ENCODE data around the gene ISL2. TPM values are rescaled to one million over a fixed set of nuclear protein-coding genes. Genes with fewer than 3 reads are reported as not detected.
A peak's percentile ranks its signal among the peaks of the same experiment; 100 is the strongest.

ISL2 gene
- total RNA-seq, 2 donors from 2014 or later: 0.51 to 0.66 TPM

DNA sequence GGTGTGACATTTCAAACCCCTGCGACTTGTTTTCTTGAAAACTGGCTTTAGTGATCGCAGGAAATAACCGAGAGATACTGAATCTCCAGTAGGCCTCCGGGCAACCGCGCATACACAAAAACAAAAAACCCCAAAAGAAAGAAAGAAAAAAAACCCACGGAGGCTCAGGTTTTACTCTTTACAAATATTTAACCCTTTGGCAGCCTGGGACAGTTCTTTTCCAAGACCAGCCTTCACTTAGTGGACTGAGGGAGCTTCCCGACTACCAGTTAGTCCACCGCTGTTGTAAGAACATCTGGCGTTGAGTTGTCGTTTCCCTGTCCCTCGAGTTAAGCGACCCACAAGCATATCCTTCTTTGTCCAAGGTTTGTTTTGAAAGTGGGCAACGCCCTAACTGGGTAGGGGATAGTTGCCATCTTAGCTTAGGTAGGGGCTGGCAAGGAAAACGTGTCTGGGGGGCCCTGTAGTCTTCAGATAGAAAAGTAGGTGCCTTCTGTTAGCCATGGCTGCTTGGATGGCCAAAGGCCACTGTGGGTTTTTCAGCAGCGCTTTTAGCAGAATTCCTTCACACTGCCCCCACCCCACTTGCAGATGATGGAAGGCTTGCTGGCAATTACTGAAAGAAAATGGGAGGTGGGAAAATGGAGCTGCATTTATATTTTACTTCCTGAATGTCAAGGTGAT lies 6.9 kb downstream of the ISL2 start:
- no peak for DNase-seq
- no peak overlapping the region for H3K27ac Mint-ChIP-seq
- Histone ChIP-seq H3K9ac (ENCODE audit: extremely low read depth, low read length, poor library complexity, severe bottlenecking) (no peak overlapping the region), H3K36me3 (ENCODE audit: control insufficient read depth, insufficient read depth, low read length) (no peaks in the 10 kb centered on the region), H3K27me3 (ENCODE audit: control insufficient read depth, insufficient read depth, low read length, poor library complexity, severe bottlenecking) (peaks cover 100% of the 10 kb centered on the region), H3K27ac (ENCODE audit: low read depth, low read length) (no peak overlapping the region), H3K9me3 (ENCODE audit: control insufficient read depth, low read length) (no peaks in the 10 kb centered on the region), H3K4me1 (ENCODE audit: control insufficient read depth, insufficient read depth, low read length) (peaks cover 3% of the 10 kb centered on the region), H3K4me3 (ENCODE audit: low read length) (no peak overlapping the region)
- H3K27me3 Mint-ChIP-seq (ENCODE audit: insufficient read depth): peaks cover 92% of the 10 kb centered on the region
- 4 to 13% methylated on average over 7 to 16 of the region's 16 CpGs for WGBS, 2 experiments (ENCODE audit: insufficient coverage in 1 of 2, insufficient read length in 1 of 2)
- H3K36me3 Mint-ChIP-seq (ENCODE audit: low read depth): no peaks in the 10 kb centered on the region
- TF ChIP-seq, protein P1, sequence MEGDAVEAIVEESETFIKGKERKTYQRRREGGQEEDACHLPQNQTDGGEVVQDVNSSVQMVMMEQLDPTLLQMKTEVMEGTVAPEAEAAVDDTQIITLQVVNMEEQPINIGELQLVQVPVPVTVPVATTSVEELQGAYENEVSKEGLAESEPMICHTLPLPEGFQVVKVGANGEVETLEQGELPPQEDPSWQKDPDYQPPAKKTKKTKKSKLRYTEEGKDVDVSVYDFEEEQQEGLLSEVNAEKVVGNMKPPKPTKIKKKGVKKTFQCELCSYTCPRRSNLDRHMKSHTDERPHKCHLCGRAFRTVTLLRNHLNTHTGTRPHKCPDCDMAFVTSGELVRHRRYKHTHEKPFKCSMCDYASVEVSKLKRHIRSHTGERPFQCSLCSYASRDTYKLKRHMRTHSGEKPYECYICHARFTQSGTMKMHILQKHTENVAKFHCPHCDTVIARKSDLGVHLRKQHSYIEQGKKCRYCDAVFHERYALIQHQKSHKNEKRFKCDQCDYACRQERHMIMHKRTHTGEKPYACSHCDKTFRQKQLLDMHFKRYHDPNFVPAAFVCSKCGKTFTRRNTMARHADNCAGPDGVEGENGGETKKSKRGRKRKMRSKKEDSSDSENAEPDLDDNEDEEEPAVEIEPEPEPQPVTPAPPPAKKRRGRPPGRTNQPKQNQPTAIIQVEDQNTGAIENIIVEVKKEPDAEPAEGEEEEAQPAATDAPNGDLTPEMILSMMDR (conservative IDR thresholded peaks at IDR 0.05): no peak
- peaks cover 32% of the 10 kb centered on the region for H3K4me1 Mint-ChIP-seq
- H3K9me3 Mint-ChIP-seq: peaks cover 2% of the 10 kb centered on the region
- H3K4me3 Mint-ChIP-seq: peak overlapping the region; percentile 22

DNA sequence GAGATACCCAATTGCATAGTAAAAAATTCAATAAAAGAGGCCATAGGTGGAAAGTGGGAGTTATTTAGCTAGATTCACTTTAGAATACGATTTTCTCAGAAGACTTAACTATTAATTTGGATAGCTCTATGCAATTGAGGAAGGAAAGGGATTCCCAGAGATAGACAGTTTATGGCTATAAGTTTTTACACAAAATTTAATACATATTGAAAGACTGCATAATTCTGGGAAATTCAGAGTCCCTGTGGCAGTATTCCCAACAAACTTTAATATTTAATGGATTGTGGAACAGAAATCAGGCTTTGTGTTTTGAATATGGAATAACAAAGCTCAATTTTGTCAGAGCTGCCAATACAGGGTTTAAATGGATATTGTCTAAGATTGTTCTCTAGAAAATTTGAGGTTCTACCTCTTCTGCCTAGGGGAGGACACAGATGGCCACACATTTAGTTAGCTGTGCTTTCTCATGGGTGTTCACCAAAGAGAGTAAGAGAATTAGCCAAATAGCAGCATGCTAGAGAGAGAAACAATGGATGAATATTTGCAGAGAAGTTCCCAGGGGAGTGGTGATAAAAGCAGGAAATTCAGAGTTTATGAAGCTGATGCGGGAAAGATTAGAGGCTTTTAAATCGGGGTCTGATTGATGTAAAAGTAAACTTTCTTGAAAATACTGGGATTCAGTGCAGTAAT lies 8.5 kb downstream of the ISL2 start:
- TF ChIP-seq, protein P1 (conservative IDR thresholded peaks at IDR 0.05): no peak
- H3K4me3 Mint-ChIP-seq: peak overlapping the region; percentile 54
- 6 to 14% methylated on average over 2 to 3 of the region's 3 CpGs for WGBS, 2 experiments (ENCODE audit: insufficient coverage in 1 of 2, insufficient read length in 1 of 2)
- H3K4me1 Mint-ChIP-seq: peaks cover 27% of the 10 kb centered on the region
- DNase-seq: no peak
- Histone ChIP-seq H3K36me3 (ENCODE audit: control insufficient read depth, insufficient read depth, low read length) (no peaks in the 10 kb centered on the region), H3K9ac (ENCODE audit: extremely low read depth, low read length, poor library complexity, severe bottlenecking) (no peak overlapping the region), H3K4me1 (ENCODE audit: control insufficient read depth, insufficient read depth, low read length) (peaks cover 3% of the 10 kb centered on the region), H3K27me3 (ENCODE audit: control insufficient read depth, insufficient read depth, low read length, poor library complexity, severe bottlenecking) (peaks cover 100% of the 10 kb centered on the region), H3K9me3 (ENCODE audit: control insufficient read depth, low read length) (no peaks in the 10 kb centered on the region), H3K27ac (ENCODE audit: low read depth, low read length) (no peak overlapping the region), H3K4me3 (ENCODE audit: low read length) (peak overlapping the region; percentile 78)
- no peaks in the 10 kb centered on the region for H3K36me3 Mint-ChIP-seq (ENCODE audit: low read depth)
- H3K27me3 Mint-ChIP-seq (ENCODE audit: insufficient read depth): peaks cover 92% of the 10 kb centered on the region
- H3K27ac Mint-ChIP-seq: no peak overlapping the region
- peaks cover 2% of the 10 kb centered on the region for H3K9me3 Mint-ChIP-seq

DNA sequence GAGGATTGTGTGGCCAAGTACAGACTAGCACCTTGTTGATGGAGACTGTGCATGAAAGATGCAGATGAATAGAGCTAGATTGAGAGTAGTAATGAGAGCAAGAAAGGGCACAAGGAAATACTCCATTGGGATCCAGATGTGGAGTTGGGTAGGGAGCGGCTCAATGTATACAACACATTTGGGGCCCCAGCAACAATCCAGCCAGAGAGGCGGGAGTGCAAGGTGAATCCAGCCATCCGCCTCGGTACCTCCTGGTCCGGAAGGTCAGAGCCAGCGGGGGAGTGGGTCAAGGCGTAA lies 9.0 kb downstream of the ISL2 start:
- WGBS, 2 experiments (ENCODE audit: insufficient coverage in 1 of 2, insufficient read length in 1 of 2): 1 to 6% methylated on average over 7 of the region's 7 CpGs
- no peaks in the 10 kb centered on the region for H3K9me3 ChIP-seq (ENCODE audit: control insufficient read depth, low read length)
- no peaks in the 10 kb centered on the region for H3K36me3 Mint-ChIP-seq (ENCODE audit: low read depth)
- peaks cover 92% of the 10 kb centered on the region for H3K27me3 Mint-ChIP-seq (ENCODE audit: insufficient read depth)
- H3K36me3 ChIP-seq (ENCODE audit: control insufficient read depth, insufficient read depth, low read length): no peaks in the 10 kb centered on the region
- peaks cover 2% of the 10 kb centered on the region for H3K9me3 Mint-ChIP-seq
- TF ChIP-seq, protein P1 (conservative IDR thresholded peaks at IDR 0.05): no peak
- peak overlapping the region; percentile 78 for H3K4me3 ChIP-seq (ENCODE audit: low read length)
- H3K27ac Mint-ChIP-seq: no peak overlapping the region
- peaks cover 3% of the 10 kb centered on the region for H3K4me1 ChIP-seq (ENCODE audit: control insufficient read depth, insufficient read depth, low read length)
- H3K27ac ChIP-seq (ENCODE audit: low read depth, low read length): no peak overlapping the region
- H3K4me3 Mint-ChIP-seq: peak overlapping the region; percentile 54
- H3K9ac ChIP-seq (ENCODE audit: extremely low read depth, low read length, poor library complexity, severe bottlenecking): no peak overlapping the region
- DNase-seq: peak; percentile 84
- H3K27me3 ChIP-seq (ENCODE audit: control insufficient read depth, insufficient read depth, low read length, poor library complexity, severe bottlenecking): peaks cover 100% of the 10 kb centered on the region
- peaks cover 25% of the 10 kb centered on the region for H3K4me1 Mint-ChIP-seq

All from endodermal cell (in vitro differentiated cells).